Right cardiac atrium (tissue), 5 donors: ENCODE results near the gene RPLP2. TPM values are rescaled to one million over a fixed set of nuclear protein-coding genes. Genes with fewer than 3 reads are reported as not detected.

Experiments used
- ATAC-seq, 2 donors: fragments of 200-7000 bp; cut with Tn5 transposase; one replicate each; pipeline versions ENCODE4 v1.8.0 to v1.9.1; 2020; ENCODE audit warnings: moderate library complexity in 2 of 2, mild to moderate bottlenecking in 1 of 2
- DNase-seq, 3 donors: peaks; one replicate each; pipeline ENCODE4 v3.0.0-alpha.2; 2020
- H3K27ac ChIP-seq: one replicate; pipeline ENCODE4 v1.5.1; 2013; ENCODE audit warnings: mild to moderate bottlenecking, low read length, control low read depth, moderate library complexity
- H3K27me3 ChIP-seq: one replicate; pipeline ENCODE4 v1.6.1; 2013; ENCODE audit not compliant: control insufficient read depth, insufficient read depth
- H3K4me1 ChIP-seq: one replicate; pipeline ENCODE4 v1.6.1; 2013; ENCODE audit warnings: low read length; ENCODE audit not compliant: control insufficient read depth, insufficient read depth
- H3K4me3 ChIP-seq: one replicate; pipeline ENCODE4 v1.5.1; 2013; ENCODE audit warnings: low read length, control low read depth
- H3K9me3 ChIP-seq: one replicate; pipeline ENCODE4 v1.6.1; 2013; ENCODE audit warnings: low read length; ENCODE audit not compliant: control insufficient read depth
- WGBS: extraction: QIAGEN DNeasy Blood & Tissue Kit; methylation state at CpG from one replicate; pipeline ENCODE4 v1.1.7; 2013; 5-methylcytosine and 5-hydroxymethylcytosine counted together
- intact Hi-C, 4 donors: fragments of 100-400 bp; cut with DNase I; formaldehyde crosslinking; loops; one replicate each; pipeline versions ENCODE4 v1.11.0 to v1.14.0; 2022 to 2023
- polyA plus RNA-seq: library from polyadenylated mRNA; stranded (reverse); fragments of 200-250 nt; gene quantifications from one replicate; pipeline ENCODE4 v1.2.3, GENCODE V29; 2013
- total RNA-seq, 4 donors: library from RNA; stranded (reverse); fragmentation: NEBNext Ultra II Directional; extraction: Animal tissue kit (Norgen Biotek cat#: 25700); gene quantifications; one replicate each; pipeline ENCODE4 v1.2.1, GENCODE V29; 2021
- donor health status: healthy with polysubstance abuse.
- donor health status: DM: no; HTN: yes; CAD: no.
- donor health status: DM: no; HTN: no; CAD: no.
- donor health status: DM: no; HTN: yes; CAD: no; lungs with severe emphysema.
- donor health status: DM: yes; HTN: yes; CAD: no.

Gene RPLP2
- total and polyA plus RNA-seq, 5 donors: 859 to 1,291 (median 1,062) TPM

GRCh38 chr11:828506-829175 is 18.9 kb downstream of the RPLP2 start:
- no peak for ATAC-seq
- Histone ChIP-seq H3K4me1 (peaks cover 7% of the 10 kb centered on the region), H3K4me3 (no peak overlapping the region), H3K27ac (peak overlapping the region; percentile 37), H3K9me3 (no peaks in the 10 kb centered on the region), H3K27me3 (no peaks in the 10 kb centered on the region)
- peak in 2 of 3 donors; percentile 61 to 81 for DNase-seq
- 47% methylated on average over 21 of the region's 21 CpGs for WGBS
- intact Hi-C loops: no loop called here

GRCh38 chr11:829176-829846 is 19.5 kb downstream of the RPLP2 start:
- peak in 2 of 3 donors; percentile 83 to 85 for DNase-seq
- intact Hi-C loops: no loop called here
- no peaks in the 10 kb centered on the region for H3K9me3 ChIP-seq
- peak overlapping the region; percentile 10 for H3K27ac ChIP-seq
- WGBS: 18% methylated on average over 40 of the region's 40 CpGs
- peak; percentile 11 to 37 for ATAC-seq
- peaks cover 7% of the 10 kb centered on the region for H3K4me1 ChIP-seq
- no peaks in the 10 kb centered on the region for H3K27me3 ChIP-seq
- H3K4me3 ChIP-seq: peak overlapping the region; percentile 29

- Histone ChIP-seq H3K4me1 (peaks cover 9% of the 10 kb centered on the region), H3K9me3 (no peaks in the 10 kb centered on the region), H3K27ac (peak overlapping the region; percentile 10), H3K27me3 (no peaks in the 10 kb centered on the region), H3K4me3 (peak overlapping the region; percentile 29)
- intact Hi-C loops: no loop called here
- ATAC-seq (no peak), DNase-seq (no peak)
- WGBS: 4% methylated on average over 39 of the region's 39 CpGs
Measured at GRCh38 chr11:829847-830294, 20.1 kb downstream of the RPLP2 start.

- 8% methylated on average over 78 of the region's 78 CpGs for WGBS
- ATAC-seq (peak; percentile 56 to 62), DNase-seq (peak; percentile 81 to 93 (median 92))
- H3K4me1 ChIP-seq: peaks cover 9% of the 10 kb centered on the region
- H3K27ac ChIP-seq: no peak overlapping the region
- intact Hi-C loops: no loop called here
- H3K9me3 ChIP-seq: no peaks in the 10 kb centered on the region
- H3K27me3 ChIP-seq: no peaks in the 10 kb centered on the region
- peak overlapping the region; percentile 29 for H3K4me3 ChIP-seq
Measured at GRCh38 chr11:830295-831117, 20.7 kb downstream of the RPLP2 start.

GRCh38 chr11:831118-831864 is 21.5 kb downstream of the RPLP2 start:
- DNase-seq (peak in 2 of 3 donors; percentile 69 to 72), ATAC-seq (no peak)
- intact Hi-C loops: no loop called here
- no peaks in the 10 kb centered on the region for H3K9me3 ChIP-seq
- no peak overlapping the region for H3K27ac ChIP-seq
- no peaks in the 10 kb centered on the region for H3K27me3 ChIP-seq
- peaks cover 9% of the 10 kb centered on the region for H3K4me1 ChIP-seq
- no peak overlapping the region for H3K4me3 ChIP-seq
- WGBS: 67% methylated on average over 31 of the region's 31 CpGs

GRCh38 chr11:831961-832528 is 22.3 kb downstream of the RPLP2 start:
- no peak for ATAC-seq
- no peaks in the 10 kb centered on the region for H3K27me3 ChIP-seq
- WGBS: 70% methylated on average over 23 of the region's 23 CpGs
- peak overlapping the region; percentile 71 for H3K4me3 ChIP-seq
- peak overlapping the region; percentile 37 for H3K27ac ChIP-seq
- peaks cover 9% of the 10 kb centered on the region for H3K4me1 ChIP-seq
- H3K9me3 ChIP-seq: no peaks in the 10 kb centered on the region
- intact Hi-C loops: no loop called here
- DNase-seq: peak in 2 of 3 donors; percentile 60 to 69

- no peaks in the 10 kb centered on the region for H3K9me3 ChIP-seq
- H3K4me1 ChIP-seq: peaks cover 9% of the 10 kb centered on the region
- H3K27ac ChIP-seq: peak within 1 kb of the TSS; percentile 93
- peak in 2 of 3 donors; percentile 83 to 86 for DNase-seq
- peak; percentile 16 to 32 for ATAC-seq
- 1% methylated on average over 67 of the region's 67 CpGs for WGBS
- peak within 1 kb of the TSS; percentile 71 for H3K4me3 ChIP-seq
- intact Hi-C loops: no loop called here
- no peaks in the 10 kb centered on the region for H3K27me3 ChIP-seq
Measured at GRCh38 chr11:832529-833113, 22.9 kb downstream of the RPLP2 start, which contains the start of gene CD151. TSS of gene CD151 (plus strand) at chr11:832952. CDS start at chr11:836070, 3,118 bp downstream.

- Histone ChIP-seq H3K9me3 (no peaks in the 10 kb centered on the region), H3K4me1 (peaks cover 9% of the 10 kb centered on the region), H3K27ac (peak overlapping the region; percentile 93), H3K27me3 (no peaks in the 10 kb centered on the region), H3K4me3 (peak overlapping the region; percentile 71)
- DNase-seq (peak; percentile 81 to 89 (median 87)), ATAC-seq (peak; percentile 17 to 33)
- intact Hi-C loops: no loop called here
- under 1% methylated on average over 53 of the region's 55 CpGs for WGBS
Measured at GRCh38 chr11:833114-833791, 23.5 kb downstream of the RPLP2 start.

- Histone ChIP-seq H3K9me3 (no peaks in the 10 kb centered on the region), H3K4me3 (peak overlapping the region; percentile 71), H3K27ac (peak overlapping the region; percentile 93), H3K4me1 (peaks cover 9% of the 10 kb centered on the region), H3K27me3 (no peaks in the 10 kb centered on the region)
- intact Hi-C loops: no loop called here
- DNase-seq (peak in 1 of 3 donors; percentile 69), ATAC-seq (no peak)
- 46% methylated on average over 9 of the region's 9 CpGs for WGBS
Measured at GRCh38 chr11:833849-834311, 24.1 kb downstream of the RPLP2 start.
